ENCODE results near the gene FNDC8.
"Not testable (repeated sequence)": the region's sequence is repeated elsewhere in the genome, so short reads cannot be mapped to it uniquely, and the experiment has no call there.

The FNDC8 gene

DNA sequence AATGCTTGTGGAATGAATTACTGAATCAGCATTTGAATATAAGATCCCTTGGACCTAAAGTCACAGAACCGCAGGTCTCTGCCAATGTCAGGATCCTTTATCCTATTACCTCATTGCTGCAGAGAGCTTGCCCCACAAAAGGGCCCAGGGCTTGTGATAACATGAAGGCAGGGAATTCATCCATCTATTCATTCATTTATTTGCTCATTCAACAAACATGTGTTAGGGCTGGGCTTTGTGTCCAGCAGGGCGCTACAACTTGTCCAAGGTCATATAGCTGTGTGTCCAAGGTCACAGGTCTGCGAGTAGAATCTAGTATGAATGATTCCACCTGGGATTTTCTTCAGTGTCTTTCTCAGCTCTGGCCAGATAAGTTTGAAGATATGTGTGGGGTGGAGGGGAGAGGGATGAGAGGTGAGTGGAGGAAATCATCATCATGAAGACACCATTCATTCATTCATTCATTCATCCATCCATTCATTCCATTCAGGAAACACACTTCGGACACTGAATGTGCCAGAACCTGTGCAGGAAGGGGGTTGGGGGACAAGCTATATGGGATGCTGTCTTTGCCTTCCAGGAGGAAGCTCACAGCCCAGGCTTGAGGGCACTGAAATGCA lies 24.9 kb downstream of the FNDC8 start:
- no peak for DNase-seq

DNA sequence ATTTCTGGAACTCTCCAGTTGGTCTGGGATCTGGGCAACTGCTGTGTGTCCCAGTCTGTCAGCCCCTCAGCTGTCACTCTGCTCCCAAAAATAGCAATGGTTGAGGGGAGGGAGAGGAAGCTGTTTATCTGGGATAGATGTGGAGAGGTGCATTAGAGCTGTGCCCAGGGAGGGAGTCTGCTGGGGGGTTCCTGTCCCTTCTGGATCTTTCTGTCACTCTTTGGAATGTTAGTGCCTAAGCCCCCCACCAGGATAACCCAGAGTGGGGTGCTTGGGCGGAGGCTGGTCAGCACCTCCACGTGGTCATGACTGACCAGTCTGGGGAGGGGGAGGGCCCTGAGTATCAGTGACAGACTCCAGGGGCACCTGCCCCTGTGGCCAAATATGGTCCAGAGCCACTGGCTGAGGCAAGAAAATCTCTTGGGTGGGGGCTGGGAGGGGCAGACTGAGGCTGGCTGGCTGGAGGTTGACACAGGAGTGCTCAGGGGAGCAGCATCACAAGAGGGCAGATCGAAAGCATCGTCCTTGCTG lies 26.0 kb downstream of the FNDC8 start, which contains the start of gene UNC45B:
TSS of gene UNC45B (plus strand) at position 443 of the 531 bp plus-strand sequence. CDS start 447 bp downstream, outside the sequence.
- no peak for DNase-seq

DNA sequence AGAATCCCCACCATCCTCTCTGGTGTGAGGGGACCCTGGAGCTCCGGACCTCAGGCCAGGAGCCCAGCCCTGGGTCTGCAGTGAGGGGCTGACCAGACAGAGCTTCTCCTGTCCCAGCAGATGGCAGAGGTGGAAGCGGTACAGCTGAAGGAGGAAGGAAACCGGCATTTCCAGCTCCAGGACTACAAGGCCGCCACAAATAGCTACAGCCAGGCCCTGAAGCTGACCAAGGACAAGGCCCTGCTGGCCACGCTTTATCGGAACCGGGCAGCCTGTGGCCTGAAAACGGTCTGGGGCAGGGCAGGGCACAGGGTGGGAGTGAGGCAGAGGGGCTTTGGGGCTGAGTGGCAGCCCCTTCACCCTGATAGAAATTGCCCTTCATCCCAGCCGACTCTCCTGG lies 26.7 kb downstream of the FNDC8 start:
- no peak for DNase-seq

DNA sequence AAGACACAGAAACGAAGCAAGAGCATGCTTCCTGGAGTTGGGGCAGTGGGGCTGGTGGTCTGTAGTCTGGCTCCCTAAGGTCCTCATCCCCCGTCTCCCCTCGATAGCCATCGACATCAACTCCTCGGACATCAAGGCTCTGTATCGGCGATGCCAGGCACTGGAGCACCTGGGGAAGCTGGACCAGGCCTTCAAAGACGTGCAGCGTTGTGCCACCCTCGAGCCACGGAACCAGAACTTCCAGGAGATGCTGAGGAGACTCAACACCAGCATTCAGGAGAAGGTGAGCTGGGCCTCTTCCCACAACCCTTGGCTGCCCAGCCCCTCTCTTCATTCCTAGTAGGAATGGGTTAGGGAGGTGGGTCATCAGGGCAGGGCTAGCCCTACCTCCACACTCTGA lies 28.5 kb downstream of the FNDC8 start:
- no peak for DNase-seq

DNA sequence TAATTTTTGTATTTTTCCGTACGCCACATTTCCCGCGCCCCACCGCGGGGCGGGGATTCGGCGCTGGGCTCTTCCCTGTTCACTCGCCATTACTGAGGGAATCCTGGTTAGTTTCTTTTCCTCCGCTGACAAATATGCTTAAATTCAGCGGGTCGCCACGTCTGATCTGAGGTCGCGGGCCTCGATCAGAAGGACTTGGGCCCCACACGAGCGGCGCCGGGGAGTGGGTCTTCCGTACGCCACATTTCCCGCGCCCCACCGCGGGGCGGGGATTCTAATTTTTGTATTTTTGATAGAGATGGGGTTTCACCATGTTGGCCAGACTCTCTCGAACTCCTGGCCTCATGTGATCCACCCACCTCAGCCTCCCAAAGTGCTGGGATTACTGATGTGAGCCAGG lies 29.7 kb downstream of the FNDC8 start:
- not testable (repeated sequence) for DNase-seq

DNA sequence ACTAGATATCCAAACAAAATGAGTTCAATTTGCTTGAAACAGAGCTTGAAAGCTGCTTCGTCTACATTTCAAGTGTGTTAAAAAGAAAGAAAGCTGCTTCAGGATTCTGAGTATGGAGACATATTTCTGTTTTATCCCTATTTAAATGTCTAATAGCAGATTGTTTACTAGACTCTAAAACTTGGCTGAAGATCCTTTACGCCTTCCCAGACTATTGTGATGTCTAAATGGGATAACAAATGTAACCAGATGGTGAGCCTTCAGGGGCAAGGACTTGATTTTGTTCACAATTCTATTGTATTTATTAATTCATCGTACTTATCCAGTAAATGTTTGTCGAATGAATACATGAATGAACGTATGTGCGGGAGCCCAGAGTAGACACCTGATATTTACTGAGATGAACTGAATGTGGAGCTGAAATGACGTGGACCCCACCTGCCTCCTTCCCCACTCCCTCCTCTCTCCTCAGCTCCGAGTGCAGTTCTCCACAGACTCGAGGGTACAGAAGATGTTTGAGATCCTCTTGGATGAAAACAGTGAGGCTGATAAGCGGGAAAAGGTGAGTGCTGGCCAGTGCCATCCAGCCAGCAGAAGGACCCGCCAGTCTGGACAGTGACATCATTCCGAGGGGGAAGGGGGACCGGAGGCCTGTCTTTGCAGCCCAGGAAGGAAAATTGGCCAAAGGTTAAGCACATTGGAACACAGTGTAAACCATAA lies 31.2 kb downstream of the FNDC8 start:
- DNase-seq = no peak

DNA sequence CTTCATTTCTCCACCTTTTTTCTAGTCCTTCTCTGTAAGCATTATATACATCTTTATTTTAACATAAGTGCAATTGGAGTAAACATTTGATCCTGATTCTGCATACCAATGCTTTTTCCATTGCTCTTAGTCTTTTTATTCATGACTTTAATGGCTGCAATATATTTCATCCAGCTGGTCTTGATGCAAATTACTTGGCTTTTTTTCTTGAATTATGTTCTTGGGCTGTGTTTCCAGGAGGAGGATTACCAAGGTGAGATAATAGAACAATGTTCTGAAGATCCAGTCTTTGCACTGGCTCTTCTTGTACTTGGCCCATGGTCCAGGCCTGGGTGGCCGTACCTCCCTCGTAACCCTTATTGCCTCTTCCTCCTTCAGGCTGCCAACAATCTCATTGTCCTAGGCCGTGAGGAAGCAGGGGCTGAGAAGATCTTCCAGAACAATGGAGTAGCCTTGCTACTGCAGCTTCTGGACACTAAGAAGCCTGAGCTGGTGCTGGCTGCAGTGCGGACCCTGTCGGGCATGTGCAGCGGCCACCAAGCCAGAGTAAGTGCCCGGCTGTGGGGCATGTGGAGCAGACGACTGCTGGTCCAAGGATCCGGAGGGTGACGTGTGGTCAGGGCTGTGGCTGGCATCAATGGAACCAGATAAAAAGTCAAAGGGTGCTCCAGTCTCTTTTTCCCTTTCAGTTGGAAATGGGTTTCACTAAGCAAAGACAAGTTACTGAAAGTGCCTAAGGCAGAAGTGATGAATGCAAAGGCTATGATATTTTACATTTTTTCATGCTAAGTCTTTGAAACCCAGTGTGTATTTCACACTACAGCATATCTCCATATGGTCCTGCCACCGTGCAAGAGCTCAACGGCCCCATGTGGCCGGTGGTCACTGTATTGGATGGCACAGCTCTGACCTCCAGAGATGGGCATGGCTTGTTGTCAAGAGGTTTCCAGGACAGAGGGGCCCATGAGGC lies 33.1 kb downstream of the FNDC8 start:
- DNase-seq = no peak

DNA sequence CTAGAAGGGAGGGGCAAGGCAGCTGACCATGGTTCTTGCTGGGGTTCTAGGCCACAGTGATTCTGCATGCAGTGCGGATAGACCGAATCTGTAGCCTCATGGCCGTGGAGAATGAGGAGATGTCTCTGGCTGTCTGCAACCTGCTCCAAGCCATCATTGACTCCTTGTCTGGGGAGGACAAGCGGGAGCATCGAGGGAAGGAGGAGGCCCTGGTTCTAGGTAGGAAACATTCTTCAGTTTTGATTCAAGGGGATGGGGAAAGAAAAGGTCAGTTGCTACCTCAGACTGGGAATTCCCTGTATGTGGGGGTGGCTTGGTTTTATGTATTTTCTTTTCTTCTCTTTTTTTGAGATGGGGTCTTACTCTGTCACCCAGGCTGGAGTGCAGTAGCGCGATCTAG lies 33.8 kb downstream of the FNDC8 start:
- DNase-seq = no peak

DNA sequence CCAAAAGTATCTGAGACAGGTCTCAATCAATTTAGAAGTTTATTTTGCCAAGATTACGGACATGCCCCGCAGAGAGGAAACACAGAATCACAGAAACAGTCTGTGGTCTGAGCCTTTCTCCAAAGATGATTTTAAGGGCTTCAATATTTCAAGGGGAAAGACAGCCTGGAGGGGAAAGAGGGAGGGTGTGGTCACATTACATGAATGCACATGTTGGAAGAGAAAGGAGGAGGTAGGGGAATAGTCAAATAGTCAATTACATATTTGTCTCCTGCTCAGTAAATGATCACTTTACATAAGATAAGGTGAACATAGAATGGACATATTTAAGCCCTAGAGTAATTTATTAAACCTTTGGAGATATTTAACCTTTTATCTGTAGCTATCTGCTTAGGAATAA lies 38.5 kb downstream of the FNDC8 start:
- DNase-seq = no peak

DNA sequence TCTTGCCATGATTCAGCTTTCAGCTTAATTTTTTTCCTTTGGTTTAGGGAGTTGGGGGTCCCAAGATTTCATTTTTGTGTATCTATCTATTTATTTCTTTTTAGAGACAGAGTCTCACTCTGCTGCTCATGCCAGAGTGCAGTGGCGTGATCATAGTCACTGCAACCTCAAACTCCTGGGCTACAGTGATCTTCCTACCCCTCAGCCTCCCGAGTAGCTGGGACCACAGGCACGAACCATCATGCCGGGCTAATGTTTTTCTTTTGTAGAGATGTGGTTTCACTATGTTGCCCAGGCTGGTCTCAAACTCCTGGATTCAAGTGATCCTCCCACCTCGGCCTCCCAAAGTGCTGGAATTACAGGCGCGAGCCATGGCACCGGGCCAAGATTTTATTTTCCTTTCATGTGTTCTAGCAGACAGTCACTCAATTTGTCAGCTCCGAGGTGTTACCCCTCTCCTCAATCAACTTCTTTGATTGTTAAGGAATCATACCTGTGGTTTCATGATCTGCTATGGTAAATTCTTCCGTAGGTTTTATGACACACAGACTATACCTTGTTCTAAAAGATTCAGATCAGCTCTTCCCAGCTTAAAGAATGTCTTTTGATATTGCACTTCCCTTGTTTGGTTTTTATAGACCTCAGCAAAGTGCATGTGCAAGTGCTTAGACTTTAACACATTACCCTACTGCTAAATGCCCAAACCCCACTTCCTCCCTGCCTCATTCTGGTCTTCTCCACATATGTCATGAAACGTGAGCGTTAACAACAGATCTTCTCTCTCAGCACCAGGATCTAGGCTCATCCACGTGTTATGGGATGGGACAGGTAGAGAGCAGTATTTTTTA lies 39.2 kb downstream of the FNDC8 start:
- DNase-seq = no peak

DNA sequence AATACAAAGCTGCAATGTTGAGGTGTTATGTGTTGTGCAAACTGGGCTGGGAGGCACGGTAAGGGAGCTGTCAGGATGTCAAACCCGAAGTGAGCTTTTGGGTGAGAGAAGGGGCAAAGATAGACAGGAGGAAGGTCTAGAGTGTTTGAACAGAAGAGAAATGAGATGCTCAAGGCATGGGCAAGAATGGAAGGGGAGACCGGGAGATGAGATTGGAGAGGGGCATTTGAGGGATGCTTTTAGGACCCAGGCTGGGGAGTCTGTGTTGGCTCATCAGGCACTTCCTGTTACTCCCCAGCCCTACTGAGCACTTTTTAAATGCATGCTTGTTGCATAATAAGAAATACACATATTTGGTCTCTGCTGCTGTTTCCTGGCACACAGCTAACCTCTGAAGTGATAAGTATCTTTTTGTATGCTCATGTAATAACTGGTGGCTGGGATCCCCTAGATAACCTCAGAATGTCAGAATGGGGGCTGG lies 39.9 kb downstream of the FNDC8 start:
- peak; percentile 4 to 22 for DNase-seq

DNA sequence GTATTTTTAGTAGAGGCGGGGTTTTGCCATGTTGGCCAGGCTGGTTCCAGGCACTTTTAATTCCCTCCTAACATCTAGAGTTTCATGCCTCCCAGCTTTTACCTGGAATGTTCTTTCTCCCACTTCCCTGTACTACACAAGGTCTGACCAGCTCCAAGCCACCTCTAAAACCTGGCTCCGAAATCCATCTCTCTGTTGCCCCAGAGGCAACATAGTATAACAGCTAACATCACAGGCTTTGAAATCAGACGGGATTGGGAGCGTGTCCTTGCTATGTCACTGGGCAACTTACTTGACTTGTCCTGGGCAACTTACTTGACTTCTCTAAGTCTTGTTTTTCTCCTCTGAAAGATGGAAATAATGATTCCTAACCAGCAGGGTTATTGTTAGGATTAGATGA lies 41.3 kb downstream of the FNDC8 start:
- no peak for DNase-seq

DNA sequence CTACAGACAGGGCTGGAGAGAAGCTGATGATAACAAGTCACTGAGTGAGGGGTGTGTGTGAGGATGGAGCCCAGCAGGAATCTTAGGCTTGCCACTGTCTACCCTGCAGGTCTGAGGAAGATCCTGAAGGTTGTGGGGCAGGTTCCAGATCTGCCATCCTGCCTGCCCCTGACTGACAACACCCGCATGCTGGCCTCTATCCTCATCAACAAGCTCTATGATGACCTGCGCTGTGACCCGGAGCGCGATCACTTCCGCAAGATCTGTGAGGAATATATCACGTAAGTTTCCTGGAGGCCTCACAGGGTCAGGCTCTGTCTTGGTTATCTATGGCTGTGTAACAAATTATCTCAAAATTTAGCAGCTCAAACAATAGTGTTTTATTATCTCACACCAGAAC lies 42.5 kb downstream of the FNDC8 start:
- DNase-seq = no peak

DNA sequence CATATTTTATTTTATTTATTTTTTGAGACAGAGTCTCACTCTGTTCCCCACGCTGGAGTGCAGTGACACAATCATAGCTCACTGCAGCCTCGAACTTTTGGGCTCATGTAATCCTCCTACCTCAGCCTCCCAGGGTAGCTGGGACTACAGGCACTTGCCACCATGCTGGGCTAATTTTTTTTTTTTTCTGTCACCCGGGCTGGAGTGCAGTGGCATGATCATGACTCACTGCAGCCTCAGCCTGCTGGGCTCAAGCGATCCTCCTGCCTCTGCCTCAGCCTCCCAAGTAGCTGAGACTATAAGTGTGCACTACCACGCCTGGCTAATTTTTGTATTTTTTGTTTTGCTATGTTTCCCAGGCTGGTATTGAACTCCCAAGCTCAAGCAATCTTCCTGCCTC lies 43.3 kb downstream of the FNDC8 start:
- DNase-seq = no peak

DNA sequence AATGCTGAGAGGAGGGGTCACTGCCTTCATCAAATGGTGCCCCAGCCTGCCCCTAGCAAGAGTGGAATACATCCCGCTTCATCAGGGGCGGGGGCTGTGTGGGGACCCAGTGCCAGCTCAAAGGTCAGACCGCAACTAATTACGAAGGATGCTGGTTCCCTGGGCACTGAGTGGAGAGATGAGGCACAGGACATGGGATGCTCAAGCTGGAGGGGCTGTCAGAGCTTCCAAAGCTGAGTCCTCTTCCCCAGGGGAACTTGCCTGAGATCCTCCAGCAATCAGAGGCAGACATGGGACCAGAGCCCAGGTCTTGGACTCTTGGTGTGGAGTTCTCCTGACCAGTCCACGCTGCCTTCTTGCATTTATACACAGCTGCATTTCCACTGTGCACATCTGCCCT lies 45.1 kb downstream of the FNDC8 start:
- DNase-seq = no peak

DNA sequence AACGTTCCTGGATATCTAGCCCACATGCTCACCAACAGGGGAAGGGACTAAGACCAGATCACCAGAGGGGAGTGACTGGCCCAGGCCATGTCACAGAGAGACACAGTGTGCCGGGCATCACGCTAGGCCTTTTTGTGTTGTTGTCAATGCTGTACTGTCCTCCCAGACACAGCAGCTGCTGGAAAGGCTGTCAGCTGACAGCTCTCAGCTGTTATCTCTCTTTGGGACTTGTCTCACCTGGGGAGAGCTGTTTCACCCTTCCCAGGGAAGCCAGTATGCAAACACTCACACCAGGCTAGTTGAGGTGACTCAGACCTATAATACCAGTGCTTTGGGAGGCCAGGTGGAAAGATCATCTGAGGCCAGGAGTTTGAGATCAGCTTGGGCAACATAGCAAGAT lies 45.6 kb downstream of the FNDC8 start:
- no peak for DNase-seq

DNA sequence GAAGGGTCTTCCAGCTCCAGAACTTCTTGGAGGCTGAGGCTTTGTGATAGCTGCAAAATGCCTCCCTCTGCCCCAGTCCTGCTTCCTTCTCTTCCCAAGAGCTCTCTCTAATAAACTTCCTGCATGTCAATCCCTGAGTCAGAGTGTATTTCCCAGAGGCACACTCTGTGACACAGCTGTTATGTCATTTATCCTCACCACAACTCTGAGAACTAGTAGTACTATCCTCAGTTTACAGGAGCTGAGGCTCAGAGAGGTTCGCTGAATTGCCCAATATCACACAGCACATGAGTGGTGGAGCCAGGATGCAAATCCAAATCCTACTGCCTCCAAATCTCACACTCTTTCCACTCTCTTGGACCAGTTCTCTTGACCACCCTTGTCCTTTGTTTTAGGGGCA lies 46.3 kb downstream of the FNDC8 start:
- DNase-seq = no peak

DNA sequence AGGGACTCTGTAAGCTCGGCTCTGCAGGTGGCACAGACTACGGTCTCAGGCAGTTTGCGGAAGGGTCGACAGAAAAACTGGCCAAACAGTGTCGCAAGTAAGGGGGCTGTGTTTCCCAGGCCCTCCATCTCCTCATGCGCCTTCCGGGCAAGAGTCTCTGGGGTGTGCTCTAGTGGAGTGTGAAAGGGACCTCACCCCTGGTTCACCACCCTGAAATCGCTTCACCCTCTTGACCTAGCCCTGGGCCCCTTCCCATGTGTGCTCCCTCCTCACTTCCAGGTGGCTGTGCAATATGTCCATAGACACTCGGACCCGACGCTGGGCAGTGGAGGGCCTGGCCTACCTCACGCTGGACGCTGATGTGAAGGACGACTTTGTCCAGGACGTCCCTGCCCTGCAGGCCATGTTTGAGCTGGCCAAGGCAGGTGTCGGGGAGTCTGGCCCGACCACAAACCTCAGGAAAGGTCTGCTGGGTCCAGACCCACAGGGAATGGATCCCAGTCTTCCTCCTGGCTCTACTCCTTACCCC lies 48.5 kb downstream of the FNDC8 start:
- DNase-seq = no peak

DNA sequence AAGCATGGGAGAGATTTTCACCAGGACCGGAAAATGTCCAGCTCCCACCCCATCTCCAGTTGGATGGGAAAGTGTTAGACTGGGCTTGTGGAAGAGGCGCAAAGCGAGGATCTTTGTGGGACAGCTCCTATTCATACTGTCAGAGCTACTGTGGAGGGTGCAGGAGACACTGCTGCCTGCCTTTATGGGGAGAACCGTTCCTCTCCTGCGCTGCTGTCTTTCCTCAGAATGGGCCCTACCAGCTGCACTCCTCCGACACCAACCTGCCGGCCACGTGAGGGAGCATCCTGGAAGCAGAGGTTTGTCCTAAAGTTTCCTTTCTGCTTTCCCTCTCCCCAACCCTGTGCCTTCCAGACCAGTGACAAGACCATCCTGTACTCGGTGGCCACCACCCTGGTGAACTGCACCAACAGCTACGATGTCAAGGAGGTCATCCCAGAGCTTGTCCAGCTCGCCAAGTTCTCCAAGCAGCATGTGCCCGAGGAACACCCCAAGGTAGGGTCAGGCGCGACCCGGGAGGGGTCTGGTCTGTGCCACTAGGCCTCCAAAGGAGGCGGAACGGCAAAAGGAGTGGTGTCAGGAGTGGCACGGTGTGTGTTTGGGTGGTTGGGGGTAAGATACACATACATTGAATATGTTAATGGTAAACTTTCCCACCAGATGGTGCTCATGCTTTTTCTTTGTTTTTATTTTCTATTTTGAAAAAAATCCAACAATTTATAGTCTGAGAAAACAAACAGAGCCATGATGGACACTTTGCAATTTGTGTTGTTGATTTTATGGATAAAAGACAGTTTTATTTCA lies 49.8 kb downstream of the FNDC8 start:
- peak in 1 of 2 experiments; percentile 5 for DNase-seq

DNA sequence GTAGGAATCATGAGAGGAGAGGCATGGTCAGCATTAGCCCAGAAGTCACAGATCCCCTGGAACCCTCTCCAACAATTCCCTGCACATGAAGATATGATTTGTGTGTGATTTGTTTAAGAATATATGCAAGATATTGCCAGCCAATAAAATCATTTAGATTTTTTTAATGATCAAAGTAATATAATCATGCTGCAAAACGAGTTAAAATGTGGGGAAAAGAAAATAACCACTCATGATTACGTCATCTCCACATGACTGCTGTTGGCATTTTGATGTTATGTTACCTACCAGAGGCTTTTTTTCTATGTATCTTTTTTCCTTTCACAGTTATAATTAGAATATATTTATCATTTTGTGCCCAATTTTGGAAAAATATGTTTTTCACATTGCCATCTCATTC lies 50.4 kb downstream of the FNDC8 start:
- DNase-seq = no peak

DNA sequence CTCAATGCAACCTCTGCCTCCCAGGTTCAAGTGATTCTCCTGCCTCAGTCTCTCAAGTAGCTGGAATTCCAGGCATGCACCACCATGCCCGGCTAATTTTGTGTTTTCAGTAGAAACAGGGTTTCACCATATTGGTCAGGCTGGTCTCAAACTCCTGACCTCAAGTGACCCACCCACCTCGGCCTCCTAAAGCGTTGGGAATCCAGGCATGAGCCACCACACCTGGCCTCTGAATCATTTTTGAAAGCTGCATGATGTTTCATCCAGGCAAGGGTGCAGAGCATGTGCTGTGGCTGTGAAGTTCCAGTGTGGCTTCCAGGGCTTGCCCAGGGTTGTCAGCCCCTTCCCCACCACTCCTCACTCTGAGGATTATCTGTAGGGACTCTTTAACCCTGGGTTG lies 50.9 kb downstream of the FNDC8 start:
- not testable (repeated sequence) for DNase-seq
